ENCODE measurements around the gene SESTD1.
"Not testable (repeated sequence)": the region's sequence is repeated elsewhere in the genome, so short reads cannot be mapped to it uniquely, and the experiment has no call there.

SESTD1 gene

GRCh38 chr2:179235463-179236108 lies 29.0 kb downstream of the SESTD1 start:
- no peak for DNase-seq

GRCh38 chr2:179234658-179235240 lies 29.9 kb downstream of the SESTD1 start:
- DNase-seq, result no peak

- no peak for DNase-seq
Measured at GRCh38 chr2:179233626-179234430, 30.8 kb downstream of the SESTD1 start.

- DNase-seq, result no peak
Measured at GRCh38 chr2:179233083-179233490, 31.5 kb downstream of the SESTD1 start.

GRCh38 chr2:179226961-179227259 lies 37.7 kb downstream of the SESTD1 start:
- DNase-seq, result no peak

GRCh38 chr2:179226203-179226960 lies 38.2 kb downstream of the SESTD1 start:
- no peak for DNase-seq

GRCh38 chr2:179224361-179224760 lies 40.3 kb downstream of the SESTD1 start:
- no peak for DNase-seq

GRCh38 chr2:179222076-179222475 lies 42.6 kb downstream of the SESTD1 start:
- no peak for DNase-seq

- DNase-seq, result peak; percentile 3
Measured at GRCh38 chr2:179218848-179219594, 45.6 kb downstream of the SESTD1 start.

GRCh38 chr2:179214671-179215070 lies 50.0 kb downstream of the SESTD1 start:
- DNase-seq, result not testable (repeated sequence)

GRCh38 chr2:179211355-179211754 lies 53.3 kb downstream of the SESTD1 start:
- DNase-seq, result no peak

GRCh38 chr2:179208277-179208676 lies 56.4 kb downstream of the SESTD1 start:
- DNase-seq, result not testable (repeated sequence)

- no peak for DNase-seq
Measured at GRCh38 chr2:179207047-179207446, 57.6 kb downstream of the SESTD1 start.

GRCh38 chr2:179201869-179202268 lies 62.8 kb downstream of the SESTD1 start:
- DNase-seq, result no peak

GRCh38 chr2:179195926-179196590 lies 68.6 kb downstream of the SESTD1 start:
- not testable (repeated sequence) for DNase-seq

GRCh38 chr2:179195141-179195540 lies 69.5 kb downstream of the SESTD1 start:
- no peak for DNase-seq

- no peak for DNase-seq
Measured at GRCh38 chr2:179193759-179194394, 70.8 kb downstream of the SESTD1 start.

GRCh38 chr2:179191110-179191509 lies 73.5 kb downstream of the SESTD1 start:
- DNase-seq, result no peak

- no peak for DNase-seq
Measured at GRCh38 chr2:179186126-179186525, 78.5 kb downstream of the SESTD1 start.

GRCh38 chr2:179184610-179185009 lies 80.0 kb downstream of the SESTD1 start:
- DNase-seq, result no peak

- DNase-seq, result no peak
Measured at GRCh38 chr2:179181002-179181401, 83.6 kb downstream of the SESTD1 start.

- DNase-seq, result no peak
Measured at GRCh38 chr2:179180242-179180641, 84.4 kb downstream of the SESTD1 start.
